Loucy (cell line): ENCODE measurements around the gene ZFR.
A peak's percentile ranks its signal among the peaks of the same experiment; 100 is the strongest.

Source experiments
- H2AFZ ChIP-seq: fragments of 200-600 bp; sonication (generic); 2 replicates; pipeline ENCODE4 v1.6.0; 2016; ENCODE audit warnings: antibody characterized with exemption, mild to moderate bottlenecking, low read length, moderate library complexity
- H3F3A ChIP-seq: fragments of 200-600 bp; 2 replicates; pipeline ENCODE4 v1.6.0; 2016; ENCODE audit warnings: antibody characterized with exemption, low read depth, mild to moderate bottlenecking
- H3K27me3 ChIP-seq: fragments of 200-600 bp; sonication (generic); 2 replicates; pipeline ENCODE4 v1.6.1; 2014; ENCODE audit warnings: low read length, mild to moderate bottlenecking; ENCODE audit not compliant: insufficient read depth, poor library complexity, severe bottlenecking
- H3K36me3 ChIP-seq: fragments of 200-600 bp; sonication (generic); 2 replicates; pipeline ENCODE4 v1.6.1; 2016; ENCODE audit warnings: low read length; ENCODE audit not compliant: insufficient read depth
- H3K4me1 ChIP-seq: fragments of 200-600 bp; sonication (generic); 2 replicates; pipeline ENCODE4 v1.5.1; 2014; ENCODE audit warnings: low read length, mild to moderate bottlenecking; ENCODE audit not compliant: insufficient read depth, poor library complexity, severe bottlenecking
- H3K4me2 ChIP-seq: fragments of 200-600 bp; sonication (generic); 2 replicates; pipeline ENCODE4 v1.6.0; 2014; ENCODE audit warnings: antibody characterized with exemption, low read length, low read depth, mild to moderate bottlenecking; ENCODE audit not compliant: poor library complexity, severe bottlenecking
- H3K4me3 ChIP-seq: fragments of 200-600 bp; sonication (generic); 2 replicates; pipeline ENCODE4 v1.5.1; 2014; ENCODE audit warnings: low read length, mild to moderate bottlenecking, mixed read lengths; ENCODE audit not compliant: poor library complexity, severe bottlenecking
- H3K79me2 ChIP-seq: fragments of 200-600 bp; sonication (generic); 2 replicates; pipeline ENCODE4 v1.6.1; 2014; ENCODE audit warnings: low read length; ENCODE audit not compliant: insufficient read depth
- H3K9ac ChIP-seq: fragments of 200-600 bp; sonication (generic); 2 replicates; pipeline ENCODE4 v1.6.0; 2014; ENCODE audit warnings: mild to moderate bottlenecking, low read depth, low read length, moderate library complexity; ENCODE audit not compliant: poor library complexity, severe bottlenecking
- H3K9me2 ChIP-seq: fragments of 200-600 bp; sonication (generic); replicated peaks from 2 replicates; pipeline ENCODE4 v1.6.1; 2016; ENCODE audit warnings: low read depth, low read length, mixed read lengths
- H3K9me3 ChIP-seq: fragments of 200-600 bp; sonication (generic); 2 replicates; pipeline ENCODE4 v1.6.1; 2014; ENCODE audit warnings: mild to moderate bottlenecking, antibody characterized with exemption, low read length, low read depth; ENCODE audit not compliant: insufficient read depth
- H4K20me1 ChIP-seq: fragments of 200-600 bp; sonication (generic); 2 replicates; pipeline ENCODE4 v1.6.0; 2014; ENCODE audit warnings: antibody characterized with exemption, low read length, mild to moderate bottlenecking; ENCODE audit not compliant: insufficient read depth, poor library complexity, severe bottlenecking
- CTCF ChIP-seq: fragments of 200-600 bp; sonication (generic); conservative IDR thresholded peaks from 2 replicates; pipeline ENCODE4 v1.5.1; 2014; ENCODE audit warnings: mild to moderate bottlenecking, antibody characterized with exemption, low read length
- EZH2phosphoT487 ChIP-seq: fragments of 200-600 bp; IDR thresholded peaks from 2 replicates; pipeline ENCODE4 v1.6.1; 2018; ENCODE audit warnings: antibody characterized with exemption, mild to moderate bottlenecking, moderate library complexity, borderline replicate concordance

Gene ZFR

GRCh38 chr5:32445287-32445758, 783 bp upstream of the ZFR start:
- Histone ChIP-seq H3K9ac (peak overlapping the region; percentile 18), H3K4me1 (peaks cover 33% of the 10 kb centered on the region), H2AFZ (peak overlapping the region; percentile 59), H4K20me1 (peaks cover 33% of the 10 kb centered on the region), H3K79me2 (peaks cover 41% of the 10 kb centered on the region), H3K4me3 (peak overlapping the region; percentile 90), H3K36me3 (no peaks in the 10 kb centered on the region), H3F3A (no peaks in the 10 kb centered on the region), H3K27me3 (no peaks in the 10 kb centered on the region), H3K9me2 (no peaks in the 10 kb centered on the region), H3K9me3 (no peaks in the 10 kb centered on the region), H3K4me2 (peak overlapping the region; percentile 69)
- no peak for TF ChIP-seq CTCF

- H3K9me3 ChIP-seq: no peaks in the 10 kb centered on the region
Measured at GRCh38 chr5:32443541-32444430, 754 bp downstream of the ZFR start.

GRCh38 chr5:32443145-32443540, 1.4 kb downstream of the ZFR start:
- Histone ChIP-seq H3K79me2 (peaks cover 62% of the 10 kb centered on the region), H3K36me3 (0 out of 2 replicates have a peak, but pooled peaks cover 3% of the 10 kb centered on the region), H3K27me3 (no peaks in the 10 kb centered on the region), H3K9me3 (no peaks in the 10 kb centered on the region), H3F3A (no peaks in the 10 kb centered on the region), H3K4me1 (peaks cover 45% of the 10 kb centered on the region), H2AFZ (no peak overlapping the region), H3K4me2 (peak overlapping the region; percentile 99), H3K9ac (peak overlapping the region; percentile 77), H3K4me3 (peak overlapping the region; percentile 90), H4K20me1 (peaks cover 52% of the 10 kb centered on the region), H3K9me2 (no peaks in the 10 kb centered on the region)
- TF ChIP-seq EZH2phosphoT487 (no peak), CTCF (no peak)

More at GRCh38 chr5:32443541-32444430, 754 bp downstream of the ZFR start:
- 0 out of 2 replicates have a peak, but pooled peaks cover 3% of the 10 kb centered on the region for H3K36me3 ChIP-seq
- H3K4me3 ChIP-seq: peak overlapping the region; percentile 90
- H3K79me2 ChIP-seq: peaks cover 56% of the 10 kb centered on the region
- no peaks in the 10 kb centered on the region for H3F3A ChIP-seq
- peaks cover 47% of the 10 kb centered on the region for H4K20me1 ChIP-seq
- peak overlapping the region; percentile 99 for H3K4me2 ChIP-seq
- H3K9ac ChIP-seq: peak overlapping the region; percentile 77
- H3K4me1 ChIP-seq: peaks cover 43% of the 10 kb centered on the region
- H2AFZ ChIP-seq: peak overlapping the region; percentile 59; the same call in 1 of the 2 replicates
- TF ChIP-seq EZH2phosphoT487 (no peak), CTCF (no peak)
- no peaks in the 10 kb centered on the region for H3K9me2 ChIP-seq
- no peaks in the 10 kb centered on the region for H3K27me3 ChIP-seq
